Esophagus squamous epithelium (tissue), 4 donors: ENCODE results near the gene MAP6.
A peak's percentile ranks its signal among the peaks of the same experiment; 100 is the strongest.

ENCODE experiments used
- POLR2A ChIP-seq, 4 donors: fragments of 450-650 bp; IDR thresholded peaks; one replicate each; pipeline ENCODE4 v1.6.1; 2017; ENCODE audit warnings: antibody characterized with exemption in 4 of 4, mild to moderate bottlenecking in 4 of 4, moderate library complexity in 3 of 4
- TF ChIP-seq, protein P1 (sequence below), 6 experiments: fragments of 450-650 bp in 4 of 6; fragments of 200-600 bp in 2 of 6; sonication (generic) in 2 of 6; IDR thresholded peaks; one replicate each; pipeline ENCODE4 v1.5.1; 2016 to 2019; ENCODE audit warnings: antibody characterized with exemption in 6 of 6, mild to moderate bottlenecking in 4 of 6, moderate library complexity in 4 of 6

GRCh38 chr11:75582895-75583717, 85.7 kb downstream of the MAP6 start:
- TF ChIP-seq POLR2A (IDR thresholded peaks at IDR 0.05) = peak in 2 of 4 donors; percentile 6 to 44
- TF ChIP-seq, protein P1, sequence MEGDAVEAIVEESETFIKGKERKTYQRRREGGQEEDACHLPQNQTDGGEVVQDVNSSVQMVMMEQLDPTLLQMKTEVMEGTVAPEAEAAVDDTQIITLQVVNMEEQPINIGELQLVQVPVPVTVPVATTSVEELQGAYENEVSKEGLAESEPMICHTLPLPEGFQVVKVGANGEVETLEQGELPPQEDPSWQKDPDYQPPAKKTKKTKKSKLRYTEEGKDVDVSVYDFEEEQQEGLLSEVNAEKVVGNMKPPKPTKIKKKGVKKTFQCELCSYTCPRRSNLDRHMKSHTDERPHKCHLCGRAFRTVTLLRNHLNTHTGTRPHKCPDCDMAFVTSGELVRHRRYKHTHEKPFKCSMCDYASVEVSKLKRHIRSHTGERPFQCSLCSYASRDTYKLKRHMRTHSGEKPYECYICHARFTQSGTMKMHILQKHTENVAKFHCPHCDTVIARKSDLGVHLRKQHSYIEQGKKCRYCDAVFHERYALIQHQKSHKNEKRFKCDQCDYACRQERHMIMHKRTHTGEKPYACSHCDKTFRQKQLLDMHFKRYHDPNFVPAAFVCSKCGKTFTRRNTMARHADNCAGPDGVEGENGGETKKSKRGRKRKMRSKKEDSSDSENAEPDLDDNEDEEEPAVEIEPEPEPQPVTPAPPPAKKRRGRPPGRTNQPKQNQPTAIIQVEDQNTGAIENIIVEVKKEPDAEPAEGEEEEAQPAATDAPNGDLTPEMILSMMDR (IDR thresholded peaks at IDR 0.05) = peak in 3 of 6 experiments; percentile 14 to 35 (median 26)
